C4-2B (cell line): ENCODE data around the gene KRTAP10-5.

Experiments used
- H3K27ac ChIP-seq: fragments of 450-650 bp; 2 replicates; pipeline ENCODE4 v1.5.1; 2017
- ZFX ChIP-seq: fragments of 450-650 bp; IDR thresholded peaks from 2 replicates; pipeline ENCODE4 v1.6.1; 2017
- TF ChIP-seq, protein P1 (sequence below): fragments of 450-650 bp; conservative IDR thresholded peaks from 2 replicates; pipeline ENCODE4 v1.5.1; 2017; ENCODE audit warnings: mild to moderate bottlenecking

Gene KRTAP10-5

DNA sequence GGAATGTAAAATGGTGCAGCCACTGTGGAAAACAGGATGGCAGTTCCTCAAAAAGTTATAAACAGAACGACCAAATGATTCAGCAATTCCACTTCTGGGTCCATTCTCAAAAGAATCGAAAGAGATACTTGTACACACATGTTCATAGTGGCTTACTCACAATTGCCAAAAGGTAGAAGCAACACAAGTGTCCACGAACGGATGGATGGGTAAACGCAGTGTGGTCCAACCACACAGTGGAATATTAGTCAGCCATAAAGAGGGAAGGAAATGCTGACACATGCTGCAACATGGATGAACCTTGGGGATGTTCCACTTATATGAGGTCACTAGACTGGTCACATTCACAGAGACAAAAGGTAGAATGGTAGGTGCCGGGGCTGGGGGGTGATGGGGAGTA, 45.7 kb downstream of the KRTAP10-5 start:
- H3K27ac ChIP-seq: no peak overlapping the region
- TF ChIP-seq, protein P1, sequence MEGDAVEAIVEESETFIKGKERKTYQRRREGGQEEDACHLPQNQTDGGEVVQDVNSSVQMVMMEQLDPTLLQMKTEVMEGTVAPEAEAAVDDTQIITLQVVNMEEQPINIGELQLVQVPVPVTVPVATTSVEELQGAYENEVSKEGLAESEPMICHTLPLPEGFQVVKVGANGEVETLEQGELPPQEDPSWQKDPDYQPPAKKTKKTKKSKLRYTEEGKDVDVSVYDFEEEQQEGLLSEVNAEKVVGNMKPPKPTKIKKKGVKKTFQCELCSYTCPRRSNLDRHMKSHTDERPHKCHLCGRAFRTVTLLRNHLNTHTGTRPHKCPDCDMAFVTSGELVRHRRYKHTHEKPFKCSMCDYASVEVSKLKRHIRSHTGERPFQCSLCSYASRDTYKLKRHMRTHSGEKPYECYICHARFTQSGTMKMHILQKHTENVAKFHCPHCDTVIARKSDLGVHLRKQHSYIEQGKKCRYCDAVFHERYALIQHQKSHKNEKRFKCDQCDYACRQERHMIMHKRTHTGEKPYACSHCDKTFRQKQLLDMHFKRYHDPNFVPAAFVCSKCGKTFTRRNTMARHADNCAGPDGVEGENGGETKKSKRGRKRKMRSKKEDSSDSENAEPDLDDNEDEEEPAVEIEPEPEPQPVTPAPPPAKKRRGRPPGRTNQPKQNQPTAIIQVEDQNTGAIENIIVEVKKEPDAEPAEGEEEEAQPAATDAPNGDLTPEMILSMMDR: no peak
- no peak for TF ChIP-seq ZFX

- H3K27ac ChIP-seq: no peak overlapping the region
- TF ChIP-seq ZFX: no peak
- TF ChIP-seq, protein P1: no peak
Observed at GRCh38 chr21:44533891-44534627, 46.3 kb downstream of the KRTAP10-5 start.

GRCh38 chr21:44533121-44533890, 47.1 kb downstream of the KRTAP10-5 start:
- TF ChIP-seq, protein P1: no peak
- TF ChIP-seq ZFX: no peak
- H3K27ac ChIP-seq: no peak overlapping the region

GRCh38 chr21:44532712-44533111, 47.7 kb downstream of the KRTAP10-5 start:
- TF ChIP-seq, protein P1: no peak
- TF ChIP-seq ZFX: no peak
- H3K27ac ChIP-seq: no peak overlapping the region

GRCh38 chr21:44531606-44532564, 48.5 kb downstream of the KRTAP10-5 start:
- H3K27ac ChIP-seq: no peak overlapping the region
- TF ChIP-seq, protein P1: no peak
- no peak for TF ChIP-seq ZFX

DNA sequence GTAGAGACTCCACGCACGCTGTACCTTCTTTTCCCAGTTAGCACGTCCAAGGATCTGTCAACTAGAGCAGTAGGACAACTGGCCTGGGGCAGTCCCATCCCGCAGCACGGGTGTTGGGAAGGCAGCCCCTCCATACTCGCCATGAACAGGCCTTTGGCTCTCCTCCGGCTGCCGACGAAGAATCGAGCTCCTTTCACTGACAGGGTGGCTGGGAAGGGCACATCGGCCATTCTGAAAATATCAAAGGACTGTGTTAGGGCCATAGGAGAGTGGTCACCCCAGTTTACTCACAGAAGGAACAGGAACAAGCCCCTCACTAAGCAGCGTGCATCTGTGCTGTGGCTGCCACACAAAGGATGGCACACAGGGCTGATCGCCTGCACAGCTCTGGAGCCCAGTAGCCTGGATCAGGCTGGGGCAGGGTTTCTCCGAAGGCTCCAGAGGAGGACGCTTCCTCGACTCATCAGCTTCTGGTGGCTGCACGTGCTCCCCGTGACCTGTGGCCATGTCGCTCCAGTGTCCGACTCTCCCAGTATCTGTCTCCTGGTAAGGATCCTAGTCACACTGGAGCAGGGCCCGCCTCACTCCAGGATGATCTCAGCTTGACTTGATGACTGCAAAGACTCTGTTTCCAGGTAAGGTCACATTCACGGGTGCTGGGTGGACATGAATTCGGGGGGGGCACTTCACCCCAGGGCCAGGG, 49.4 kb downstream of the KRTAP10-5 start:
- TF ChIP-seq, protein P1: no peak
- no peak for TF ChIP-seq ZFX
- no peak overlapping the region for H3K27ac ChIP-seq
